GM12878 (cell line): ENCODE data around the gene HOXB3. TPM values are rescaled to one million over a fixed set of nuclear protein-coding genes. Genes with fewer than 3 reads are reported as not detected.

ENCODE experiments used
- ATAC-seq: fragments of 200-7000 bp; cut with Tn5 transposase; 3 replicates; pipeline ENCODE4 v1.9.1; 2020; ENCODE audit warnings: mild to moderate bottlenecking, moderate library complexity
- BruUV-seq: library from RNA; stranded (reverse); fragments of 400-500 nt; replicated peaks from 2 replicates; lab custom pipeline; 2021; lab: Mats Ljungman, UMichigan
- CTCF ChIA-PET: fragments of 300-600 bp; sonication (Branson Sonifier 250); formaldehyde crosslinking; extraction: SDS; loops from one replicate; lab custom pipeline; 2021; ENCODE audit warnings: inconsistent platforms; lab: Yijun Ruan, JAX
- POLR2A ChIA-PET: fragments of 350-600 bp; formaldehyde crosslinking; extraction: SDS; loops from one replicate; lab custom pipeline; 2021; ENCODE audit warnings: inconsistent platforms; lab: Charles Lee
- RAD21 ChIA-PET: fragments of 300-600 bp; sonication (Branson Sonifier 250); formaldehyde crosslinking; loops from one replicate; lab custom pipeline; 2023; ENCODE audit warnings: antibody characterized with exemption; ENCODE audit not compliant: unreplicated experiment; lab: Charles Lee
- SMC1A ChIA-PET: fragments of 300-600 bp; sonication (Branson Sonifier 250); formaldehyde crosslinking; loops from one replicate; lab custom pipeline; 2023; ENCODE audit not compliant: unreplicated experiment, uncharacterized antibody; lab: Charles Lee
- DNase-seq: peaks from one replicate; pipeline ENCODE4 v3.0.0-alpha.2; 2011; ENCODE audit warnings: low read depth, low spot score
- FAIRE-seq: peaks from 3 replicates; lab custom pipeline; 2011; peaks lifted over from hg19 to GRCh38; lab: Jason Lieb, UNC
- H2AFZ ChIP-seq: 2 replicates; pipeline ENCODE4 v1.6.0; 2011; ENCODE audit warnings: low read depth, low read length, control low read depth; ENCODE audit not compliant: control insufficient read depth
- H3K27ac ChIP-seq: 2 replicates; pipeline ENCODE4 v1.5.1; 2011; ENCODE audit warnings: control low read depth; ENCODE audit not compliant: control insufficient read depth, insufficient read depth
- H3K27me3 ChIP-seq, 2 experiments: replicated peaks in 1 of 2; 2 replicates each; pipeline versions ENCODE4 v1.6.0 to v1.6.1; 2011; ENCODE audit warnings: low read length in 1 of 2; ENCODE audit not compliant: control insufficient read depth in 2 of 2, insufficient read depth in 2 of 2
- H3K36me3 ChIP-seq, 2 experiments: 2 replicates each; pipeline ENCODE4 v1.5.1; 2011; ENCODE audit warnings: low read length in 1 of 2; ENCODE audit not compliant: control insufficient read depth in 2 of 2, insufficient read depth in 2 of 2
- H3K4me1 ChIP-seq: 2 replicates; pipeline ENCODE4 v1.6.1; 2011; ENCODE audit warnings: mild to moderate bottlenecking, low read length, moderate library complexity, mixed read lengths; ENCODE audit not compliant: control insufficient read depth, insufficient read depth
- H3K4me2 ChIP-seq: 2 replicates; pipeline ENCODE4 v1.6.0; 2011; ENCODE audit warnings: control low read depth; ENCODE audit not compliant: control insufficient read depth, insufficient read depth
- H3K4me3 ChIP-seq: fragments of 200-600 bp; sonication (generic); 2 replicates; pipeline ENCODE4 v1.5.1; 2016
- H3K79me2 ChIP-seq: 2 replicates; pipeline ENCODE4 v1.6.0; 2011; ENCODE audit warnings: low read length; ENCODE audit not compliant: control insufficient read depth, insufficient read depth
- H3K9ac ChIP-seq: 2 replicates; pipeline ENCODE4 v1.8.0; 2011; ENCODE audit warnings: low read length, control low read depth, mixed read lengths; ENCODE audit not compliant: control insufficient read depth, insufficient read depth
- H3K9me3 ChIP-seq: replicated peaks from 3 replicates; pipeline ENCODE4 v1.5.1; 2011; ENCODE audit warnings: mild to moderate bottlenecking, low read length; ENCODE audit not compliant: control insufficient read depth, insufficient read depth
- H4K20me1 ChIP-seq: 2 replicates; pipeline ENCODE4 v1.6.0; 2011; ENCODE audit not compliant: control insufficient read depth, insufficient read depth
- EED ChIP-seq: sonication (generic); IDR thresholded peaks from 2 replicates; pipeline ENCODE4 v1.6.1; 2016; ENCODE audit warnings: antibody characterized with exemption, low read depth
- IKZF1 ChIP-seq: fragments of 450-650 bp; conservative IDR thresholded peaks from 2 replicates; pipeline ENCODE4 v1.6.1; 2017; ENCODE audit warnings: antibody characterized with exemption, mild to moderate bottlenecking
- KAT2A ChIP-seq: conservative IDR thresholded peaks from 2 replicates; pipeline ENCODE4 v1.6.1; 2011; ENCODE audit warnings: low read depth, low read length; ENCODE audit not compliant: control insufficient read depth
- NR2F1 ChIP-seq: fragments of 450-650 bp; conservative IDR thresholded peaks from 2 replicates; pipeline ENCODE4 v1.6.1; 2017; ENCODE audit warnings: mild to moderate bottlenecking
- PBX3 ChIP-seq: IDR thresholded peaks from 2 replicates; pipeline ENCODE4 v1.6.1; 2011; ENCODE audit warnings: mild to moderate bottlenecking, low read depth, low read length, moderate library complexity; ENCODE audit not compliant: insufficient replicate concordance
- POLR2AphosphoS2 ChIP-seq: IDR thresholded peaks from 2 replicates; pipeline ENCODE4 v1.6.1; 2011; ENCODE audit warnings: low read depth, mild to moderate bottlenecking, low read length, improper control_type of control experiment, moderate library complexity
- TARDBP ChIP-seq: IDR thresholded peaks from 2 replicates; pipeline ENCODE4 v1.6.1; 2016; ENCODE audit warnings: borderline replicate concordance
- ZNF622 ChIP-seq: fragments of 450-650 bp; IDR thresholded peaks from 2 replicates; pipeline ENCODE4 v1.6.1; 2017; ENCODE audit warnings: mild to moderate bottlenecking, inconsistent platforms
- WGBS: methylation state at CpG from one replicate; pipeline ENCODE4 v1.1.6; 2016; ENCODE audit warnings: low lambda C conversion rate; ENCODE audit not compliant: insufficient replicate concordance, insufficient coverage; ENCODE audit errors: missing lambda C conversion rate; 5-methylcytosine and 5-hydroxymethylcytosine counted together
- in situ Hi-C: fragments of 300-500 bp; cut with MboI; formaldehyde crosslinking; loops from 9 replicates; pipeline ENCODE4 v1.14.3; 2018; ENCODE audit warnings: mixed read lengths
- intact Hi-C: fragments of 100-400 bp; cut with micrococcal nuclease; formaldehyde crosslinking; loops from one replicate; pipeline ENCODE4 v1.14.2; 2022; ENCODE audit not compliant: unreplicated experiment
- polyA plus RNA-seq, 11 experiments: library from polyadenylated mRNA; depleted of rRNA in 4 of 11; unstranded in 6 of 11; stranded (reverse) in 5 of 11; fragments of >200 nt; fragmentation: Nextera tagmentation in 4 of 11; fragmentation: Illumina TruSeq in 1 of 11; extraction: Ambion mirVana in 4 of 11; extraction: Trizol in 1 of 11; gene quantifications; 1 replicate in 1 of 11; 2 replicates in 10 of 11; pipeline versions ENCODE4 v1.2.1 to v1.2.3, GENCODE V29; 2011 to 2016; ENCODE audit warnings: inconsistent platforms in 2 of 11, missing spikeins in 2 of 11, low read depth in 1 of 11
- total RNA-seq, 4 experiments: library from RNA; depleted of rRNA in 3 of 4; stranded (reverse); fragments of >200 nt in 3 of 4; fragmentation: Illumina TruSeq in 1 of 4; extraction: Trizol in 1 of 4; gene quantifications; 2 replicates each; pipeline versions ENCODE4 v1.2.1 to v1.2.3, GENCODE V29; 2013 to 2021
- TF ChIP-seq, protein P1 (sequence below): fragments of 450-650 bp; formaldehyde crosslinking; IDR thresholded peaks from 2 replicates; pipeline ENCODE4 v1.5.0; 2022; ENCODE audit warnings: mild to moderate bottlenecking, missing genetic modification characterization
- TF ChIP-seq, protein P2 (sequence below): fragments of 450-650 bp; IDR thresholded peaks from 2 replicates; pipeline ENCODE4 v1.6.1; 2017; ENCODE audit warnings: borderline replicate concordance

The HOXB3 gene
- total and polyA plus RNA-seq, 10 of the 15 experiments (the other 5 are each of a cell fraction or from before 2014, with no cell fraction given) = 0.19 to 7.7 (median 2.9) TPM

DNA sequence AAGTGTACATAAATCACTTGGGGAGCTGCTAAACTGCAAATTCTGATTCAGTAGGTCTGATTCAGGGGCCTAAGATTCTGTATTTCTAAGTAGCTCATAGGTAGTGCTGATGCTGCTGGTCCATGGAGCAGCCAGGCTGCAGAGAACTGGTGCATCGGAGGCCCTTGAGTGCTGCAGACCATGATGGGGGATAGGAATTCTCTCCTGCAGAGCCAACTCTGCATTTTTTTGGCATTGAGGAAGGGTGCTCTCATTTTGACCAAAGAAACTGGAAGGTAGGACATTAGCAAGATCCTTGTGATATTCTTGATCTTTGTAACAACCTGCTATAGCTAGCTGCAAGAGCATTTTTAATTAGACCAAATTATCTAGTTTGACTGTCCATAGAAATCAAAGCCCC is 49.8 kb downstream of the HOXB3 start:
- DNase-seq (no peak), ATAC-seq (no peak), FAIRE-seq (no peak)
- in situ Hi-C loops (no loop called here), intact Hi-C loops (loop anchor here (5.0 kb wide), 1 partner anchor 48 kb away; no protein-coding TSS in a partner anchor)
- Histone ChIP-seq H4K20me1 (no peaks in the 10 kb centered on the region), H3K79me2 (peaks cover 12% of the 10 kb centered on the region), H3K4me2 (no peak overlapping the region), H3K4me3 (no peak overlapping the region), H2AFZ (no peak overlapping the region), H3K9ac (no peak overlapping the region), H3K4me1 (no peaks in the 10 kb centered on the region)
- RAD21 ChIA-PET = interaction anchor here (1.0 to 3.3 kb wide), 3 partner anchors 27 to 48 kb away, joined by 3 to 18 read pairs (median 6); no protein-coding TSS in a partner anchor
- BruUV-seq = no TSS peak
- CTCF ChIA-PET = interaction anchor here (0.7 to 2.8 kb wide), 10 partner anchors 18 to 206 kb away, joined by 3 to 12 read pairs (median 4); no protein-coding TSS in a partner anchor
- POLR2A ChIA-PET = interaction anchor here (0.5 to 1.5 kb wide), 5 partner anchors 9 to 1447 kb away, joined by 3 to 6 read pairs (median 5); no protein-coding TSS in a partner anchor
- WGBS = 100% methylated on average over 1 of the region's 1 CpG
- TF ChIP-seq PBX3 (no peak), ZNF622 (no peak), NR2F1 (no peak), POLR2AphosphoS2 (no peak), TARDBP (no peak), EED (no peak), IKZF1 (no peak), KAT2A (no peak)
- TF ChIP-seq, protein P1, sequence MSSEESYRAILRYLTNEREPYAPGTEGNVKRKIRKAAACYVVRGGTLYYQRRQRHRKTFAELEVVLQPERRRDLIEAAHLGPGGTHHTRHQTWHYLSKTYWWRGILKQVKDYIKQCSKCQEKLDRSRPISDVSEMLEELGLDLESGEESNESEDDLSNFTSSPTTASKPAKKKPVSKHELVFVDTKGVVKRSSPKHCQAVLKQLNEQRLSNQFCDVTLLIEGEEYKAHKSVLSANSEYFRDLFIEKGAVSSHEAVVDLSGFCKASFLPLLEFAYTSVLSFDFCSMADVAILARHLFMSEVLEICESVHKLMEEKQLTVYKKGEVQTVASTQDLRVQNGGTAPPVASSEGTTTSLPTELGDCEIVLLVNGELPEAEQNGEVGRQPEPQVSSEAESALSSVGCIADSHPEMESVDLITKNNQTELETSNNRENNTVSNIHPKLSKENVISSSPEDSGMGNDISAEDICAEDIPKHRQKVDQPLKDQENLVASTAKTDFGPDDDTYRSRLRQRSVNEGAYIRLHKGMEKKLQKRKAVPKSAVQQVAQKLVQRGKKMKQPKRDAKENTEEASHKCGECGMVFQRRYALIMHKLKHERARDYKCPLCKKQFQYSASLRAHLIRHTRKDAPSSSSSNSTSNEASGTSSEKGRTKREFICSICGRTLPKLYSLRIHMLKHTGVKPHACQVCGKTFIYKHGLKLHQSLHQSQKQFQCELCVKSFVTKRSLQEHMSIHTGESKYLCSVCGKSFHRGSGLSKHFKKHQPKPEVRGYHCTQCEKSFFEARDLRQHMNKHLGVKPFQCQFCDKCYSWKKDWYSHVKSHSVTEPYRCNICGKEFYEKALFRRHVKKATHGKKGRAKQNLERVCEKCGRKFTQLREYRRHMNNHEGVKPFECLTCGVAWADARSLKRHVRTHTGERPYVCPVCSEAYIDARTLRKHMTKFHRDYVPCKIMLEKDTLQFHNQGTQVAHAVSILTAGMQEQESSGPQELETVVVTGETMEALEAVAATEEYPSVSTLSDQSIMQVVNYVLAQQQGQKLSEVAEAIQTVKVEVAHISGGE (CRISPR knock-in tag) = no peak
- TF ChIP-seq, protein P2, sequence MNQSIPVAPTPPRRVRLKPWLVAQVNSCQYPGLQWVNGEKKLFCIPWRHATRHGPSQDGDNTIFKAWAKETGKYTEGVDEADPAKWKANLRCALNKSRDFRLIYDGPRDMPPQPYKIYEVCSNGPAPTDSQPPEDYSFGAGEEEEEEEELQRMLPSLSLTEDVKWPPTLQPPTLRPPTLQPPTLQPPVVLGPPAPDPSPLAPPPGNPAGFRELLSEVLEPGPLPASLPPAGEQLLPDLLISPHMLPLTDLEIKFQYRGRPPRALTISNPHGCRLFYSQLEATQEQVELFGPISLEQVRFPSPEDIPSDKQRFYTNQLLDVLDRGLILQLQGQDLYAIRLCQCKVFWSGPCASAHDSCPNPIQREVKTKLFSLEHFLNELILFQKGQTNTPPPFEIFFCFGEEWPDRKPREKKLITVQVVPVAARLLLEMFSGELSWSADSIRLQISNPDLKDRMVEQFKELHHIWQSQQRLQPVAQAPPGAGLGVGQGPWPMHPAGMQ = no peak
- TF ChIP-seq, all 136 proteins: peak for 0
- H3K27me3 ChIP-seq = peaks cover 0 to 4% of the 10 kb centered on the region in 2 experiments; a peak in 1 of 4 replicates
- H3K27ac ChIP-seq = no peak overlapping the region
- no peaks in the 10 kb centered on the region for H3K9me3 ChIP-seq
- SMC1A ChIA-PET = interaction anchor here (0.9 to 2.8 kb wide), 8 partner anchors 7 to 188 kb away, joined by 3 to 13 read pairs (median 4); partner anchors contain the start of gene HOXB5
- H3K36me3 ChIP-seq = no peaks in the 10 kb centered on the region
